Stomach (tissue), 4 donors: ENCODE data around the gene AQR.

ENCODE experiments used
- CTCF ChIP-seq, 7 experiments: fragments of 450-650 bp in 4 of 7; fragments of 200-600 bp in 3 of 7; sonication (generic) in 3 of 7; IDR thresholded peaks; one replicate each; pipeline ENCODE4 v1.5.1; 2016 to 2019; ENCODE audit warnings: antibody characterized with exemption in 7 of 7, control low read depth in 2 of 7, mild to moderate bottlenecking in 1 of 7
- POLR2A ChIP-seq, 4 donors: fragments of 450-650 bp; IDR thresholded peaks; one replicate each; pipeline ENCODE4 v1.6.1; 2016; ENCODE audit warnings: antibody characterized with exemption in 4 of 4, control low read depth in 2 of 4, mild to moderate bottlenecking in 1 of 4, moderate library complexity in 1 of 4
- POLR2AphosphoS5 ChIP-seq, 3 donors: sonication (generic); formaldehyde crosslinking; IDR thresholded peaks; one replicate each; pipeline ENCODE4 v1.6.1; 2016; ENCODE audit warnings: antibody characterized with exemption in 3 of 3

GRCh38 chr15:34896183-34896582 lies 73.4 kb downstream of the AQR start:
- TF ChIP-seq POLR2A (IDR thresholded peaks at IDR 0.05) = no peak
- no peak for TF ChIP-seq CTCF (IDR thresholded peaks at IDR 0.05)
- no peak for TF ChIP-seq POLR2AphosphoS5 (IDR thresholded peaks at IDR 0.05)
